M059J (cell line): ENCODE data around the gene NRGN. TPM values are rescaled to one million over a fixed set of nuclear protein-coding genes. Genes with fewer than 3 reads are reported as not detected.

ENCODE experiments used
- DNase-seq: peaks from one replicate; pipeline ENCODE4 v3.0.0-alpha.2; 2012; ENCODE audit warnings: low read depth
- total RNA-seq: library from RNA; depleted of rRNA; stranded (reverse); fragments of >200 nt; shearing (Covaris generic); gene quantifications from 2 replicates; pipeline ENCODE4 v1.2.3, GENCODE V29; 2014; rRNA removed

The NRGN gene
- total RNA-seq, result 12.1 and 21.2 TPM in 2 replicates

- DNase-seq, result peak; percentile 91
Measured at GRCh38 chr11:124739479-124740276, at the start of gene NRGN. NRGN (plus strand) TSS chr11:124739942; CDS start chr11:124740085, 143 bp downstream.

- no peak for DNase-seq
Measured at GRCh38 chr11:124693142-124693541, 46.6 kb upstream of the NRGN start.

- no peak for DNase-seq
Measured at GRCh38 chr11:124699547-124699946, 40.2 kb upstream of the NRGN start.

- DNase-seq, result no peak
Measured at GRCh38 chr11:124700028-124700427, 39.7 kb upstream of the NRGN start.

- DNase-seq, result peak; percentile 61
Measured at GRCh38 chr11:124707829-124708228, 31.9 kb upstream of the NRGN start.

GRCh38 chr11:124712392-124712791 lies 27.4 kb upstream of the NRGN start:
- no peak for DNase-seq

- peak; percentile 80 for DNase-seq
Measured at GRCh38 chr11:124716591-124716990, 23.2 kb upstream of the NRGN start.

GRCh38 chr11:124717421-124717785 lies 22.3 kb upstream of the NRGN start:
- DNase-seq, result peak; percentile 27

GRCh38 chr11:124717786-124718651 lies 21.7 kb upstream of the NRGN start:
- peak; percentile 53 for DNase-seq

- no peak for DNase-seq
Measured at GRCh38 chr11:124718801-124719200, 20.9 kb upstream of the NRGN start.

GRCh38 chr11:124719534-124719933 lies 20.2 kb upstream of the NRGN start:
- no peak for DNase-seq

GRCh38 chr11:124722176-124722575 lies 17.6 kb upstream of the NRGN start:
- no peak for DNase-seq

GRCh38 chr11:124724979-124725718 lies 14.6 kb upstream of the NRGN start:
- DNase-seq, result no peak

GRCh38 chr11:124725719-124726105 lies 14.0 kb upstream of the NRGN start:
- peak; percentile 61 for DNase-seq

- no peak for DNase-seq
Measured at GRCh38 chr11:124727474-124727873, 12.3 kb upstream of the NRGN start.

GRCh38 chr11:124728134-124728533 lies 11.6 kb upstream of the NRGN start:
- DNase-seq, result no peak

GRCh38 chr11:124729571-124729970 lies 10.2 kb upstream of the NRGN start:
- DNase-seq, result no peak

GRCh38 chr11:124732230-124732629 lies 7.5 kb upstream of the NRGN start:
- no peak for DNase-seq

GRCh38 chr11:124736736-124737135 lies 3.0 kb upstream of the NRGN start:
- no peak for DNase-seq

GRCh38 chr11:124737638-124738305 lies 2.0 kb upstream of the NRGN start:
- no peak for DNase-seq

- no peak for DNase-seq
Measured at GRCh38 chr11:124738713-124739478, 846 bp upstream of the NRGN start.
